ENCODE data around the gene TUBB4B.

TUBB4B gene

DNA sequence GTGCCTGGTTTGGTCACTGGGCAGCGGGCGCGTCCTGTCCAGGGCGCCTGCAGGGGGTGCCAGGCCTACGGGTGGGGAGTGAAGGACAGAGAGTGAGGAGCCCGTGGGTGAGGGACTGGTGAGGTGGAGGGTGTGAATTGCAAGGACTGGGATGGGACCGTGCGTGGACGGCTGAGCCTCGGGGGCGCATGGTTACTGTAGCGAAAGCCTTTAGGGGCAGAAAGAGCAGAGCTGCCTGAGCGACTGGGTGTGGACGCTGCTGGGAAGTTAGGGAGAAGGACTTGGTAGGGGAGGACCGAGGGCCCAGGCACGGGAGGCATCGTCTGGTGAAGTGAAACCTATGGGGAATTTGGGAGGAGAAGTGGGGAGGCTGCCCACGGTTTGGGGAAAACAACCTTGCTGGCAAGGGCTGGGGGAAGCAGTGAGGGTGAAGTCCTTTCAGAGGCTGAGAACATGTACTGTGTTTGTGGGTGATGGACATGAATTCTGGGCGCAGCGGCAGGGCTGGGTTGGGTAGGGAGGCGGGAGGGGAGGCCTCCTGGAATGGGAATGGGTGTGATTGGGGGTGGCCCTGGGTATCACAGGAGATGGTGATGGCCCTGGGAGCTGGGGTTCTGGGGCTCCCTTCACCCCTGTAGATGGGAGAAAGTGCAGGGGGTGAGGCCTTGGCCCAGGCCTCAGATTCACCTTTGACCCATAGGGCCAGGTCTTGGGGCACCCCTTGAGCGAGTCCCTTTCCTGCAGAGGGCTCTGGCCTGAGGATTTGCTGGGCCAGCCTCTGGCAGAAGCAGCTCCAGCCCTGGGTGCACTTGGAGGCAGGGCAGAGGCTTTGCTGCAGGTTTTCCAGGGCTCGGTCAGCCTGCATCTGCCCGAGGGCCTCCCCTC is 34.7 kb downstream of the TUBB4B start:
- TF ChIP-seq, protein P1, sequence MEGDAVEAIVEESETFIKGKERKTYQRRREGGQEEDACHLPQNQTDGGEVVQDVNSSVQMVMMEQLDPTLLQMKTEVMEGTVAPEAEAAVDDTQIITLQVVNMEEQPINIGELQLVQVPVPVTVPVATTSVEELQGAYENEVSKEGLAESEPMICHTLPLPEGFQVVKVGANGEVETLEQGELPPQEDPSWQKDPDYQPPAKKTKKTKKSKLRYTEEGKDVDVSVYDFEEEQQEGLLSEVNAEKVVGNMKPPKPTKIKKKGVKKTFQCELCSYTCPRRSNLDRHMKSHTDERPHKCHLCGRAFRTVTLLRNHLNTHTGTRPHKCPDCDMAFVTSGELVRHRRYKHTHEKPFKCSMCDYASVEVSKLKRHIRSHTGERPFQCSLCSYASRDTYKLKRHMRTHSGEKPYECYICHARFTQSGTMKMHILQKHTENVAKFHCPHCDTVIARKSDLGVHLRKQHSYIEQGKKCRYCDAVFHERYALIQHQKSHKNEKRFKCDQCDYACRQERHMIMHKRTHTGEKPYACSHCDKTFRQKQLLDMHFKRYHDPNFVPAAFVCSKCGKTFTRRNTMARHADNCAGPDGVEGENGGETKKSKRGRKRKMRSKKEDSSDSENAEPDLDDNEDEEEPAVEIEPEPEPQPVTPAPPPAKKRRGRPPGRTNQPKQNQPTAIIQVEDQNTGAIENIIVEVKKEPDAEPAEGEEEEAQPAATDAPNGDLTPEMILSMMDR (IDR thresholded peaks at IDR 0.05; ENCODE audit: low read depth, low read length, missing control alignments), result no peak
- DNase-seq (ENCODE audit: low read depth), result no peak
- in situ Hi-C loops (cut with HindIII; ENCODE audit: low sequenced_read_pairs), result no loop called here
- no peak overlapping the region for H3K4me3 ChIP-seq (ENCODE audit: low read depth, low read length)

GRCh38 chr9:137276473-137277328 is 35.6 kb downstream of the TUBB4B start:
- TF ChIP-seq, protein P1 (IDR thresholded peaks at IDR 0.05; ENCODE audit: low read depth, low read length, missing control alignments), result no peak
- DNase-seq (ENCODE audit: low read depth), result no peak
- peak overlapping the region; percentile 62 for H3K4me3 ChIP-seq (ENCODE audit: low read depth, low read length)
- in situ Hi-C loops (cut with HindIII; ENCODE audit: low sequenced_read_pairs), result no loop called here

- in situ Hi-C loops (cut with HindIII; ENCODE audit: low sequenced_read_pairs), result no loop called here
- TF ChIP-seq, protein P1 (IDR thresholded peaks at IDR 0.05; ENCODE audit: low read depth, low read length, missing control alignments), result peak; percentile 23
- peak within 1 kb of the TSS; percentile 62 for H3K4me3 ChIP-seq (ENCODE audit: low read depth, low read length)
- DNase-seq (ENCODE audit: low read depth), result no peak
Observed at GRCh38 chr9:137277329-137278041, 36.4 kb downstream of the TUBB4B start, which contains the start of gene TOR4A. TOR4A (plus strand) TSS chr9:137277726; CDS start chr9:137278690, 964 bp downstream.

- TF ChIP-seq, protein P1 (IDR thresholded peaks at IDR 0.05; ENCODE audit: low read depth, low read length, missing control alignments), result no peak
- H3K4me3 ChIP-seq (ENCODE audit: low read depth, low read length), result peak overlapping the region; percentile 62
- DNase-seq (ENCODE audit: low read depth), result no peak
- in situ Hi-C loops (cut with HindIII; ENCODE audit: low sequenced_read_pairs), result no loop called here
Observed at GRCh38 chr9:137278061-137278701, 37.1 kb downstream of the TUBB4B start.

DNA sequence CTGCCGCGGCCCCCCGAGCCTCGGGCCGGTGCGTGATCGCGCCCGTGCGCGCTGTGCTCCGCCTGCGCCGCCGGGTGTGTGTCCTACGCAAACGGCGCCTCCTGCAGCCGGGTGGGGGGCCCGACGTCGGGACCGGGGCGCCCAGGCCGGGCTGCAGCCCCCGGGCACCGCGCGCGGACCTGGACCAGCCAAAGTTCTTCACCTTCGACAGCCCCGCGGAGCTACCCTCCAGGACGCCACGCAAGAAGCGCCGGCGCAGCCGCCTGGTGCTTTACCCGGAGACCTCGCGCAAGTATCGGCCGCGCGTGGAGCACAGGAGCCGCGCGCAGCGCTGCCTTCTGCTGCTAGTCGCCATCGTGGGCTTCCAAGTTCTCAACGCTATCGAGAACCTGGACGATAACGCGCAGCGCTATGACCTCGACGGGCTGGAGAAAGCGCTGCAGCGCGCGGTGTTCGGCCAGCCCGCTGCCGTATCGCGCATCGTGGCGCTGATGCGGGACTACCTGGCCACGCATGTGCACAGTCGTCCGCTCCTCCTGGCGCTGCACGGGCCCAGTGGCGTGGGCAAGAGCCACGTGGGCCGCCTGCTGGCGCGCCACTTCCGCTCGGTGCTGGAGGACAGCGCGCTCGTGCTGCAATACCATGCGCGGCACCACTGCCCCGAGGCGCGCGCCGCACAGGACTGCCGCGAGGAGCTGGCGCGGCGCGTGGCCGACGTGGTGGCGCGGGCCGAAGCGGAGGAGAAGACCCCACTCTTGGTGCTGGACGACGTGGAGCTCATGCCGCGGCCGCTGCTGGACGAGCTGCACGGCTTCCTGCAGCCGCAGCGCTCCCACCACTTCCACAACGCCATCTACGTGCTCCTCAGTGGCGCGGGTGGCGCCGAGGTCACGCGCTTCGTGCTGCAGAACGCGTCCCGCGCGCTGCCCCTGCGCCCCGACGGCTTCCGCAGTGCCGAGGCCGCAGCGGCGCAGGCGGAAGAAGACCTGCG is 37.9 kb downstream of the TUBB4B start:
- no peak for DNase-seq (ENCODE audit: low read depth)
- H3K4me3 ChIP-seq (ENCODE audit: low read depth, low read length), result peak overlapping the region; percentile 62

More for the DNA sequence above, 37.9 kb downstream of the TUBB4B start:
- TF ChIP-seq, protein P1 (IDR thresholded peaks at IDR 0.05; ENCODE audit: low read depth, low read length, missing control alignments), result no peak
- in situ Hi-C loops (cut with HindIII; ENCODE audit: low sequenced_read_pairs), result no loop called here

Measured in astrocyte of the cerebellum (primary cell).